SK-N-SH (cell line): ENCODE results near the gene E4F1. TPM values are rescaled to one million over a fixed set of nuclear protein-coding genes. Genes with fewer than 3 reads are reported as not detected.

Experiments used
- CTCF ChIA-PET: fragments of 300-600, 350-600 bp; formaldehyde crosslinking; extraction: SDS; loops from one replicate; lab custom pipeline; 2021; lab: Yijun Ruan, JAX
- POLR2A ChIA-PET: fragments of 350-600 bp; sonication (Branson Sonifier 250); formaldehyde crosslinking; extraction: SDS; loops from one replicate; lab custom pipeline; 2020; ENCODE audit warnings: antibody characterized with exemption, inconsistent platforms; lab: Yijun Ruan, JAX
- DNase-seq: peaks from one replicate; pipeline ENCODE4 v3.0.0; 2012
- H2AFZ ChIP-seq: fragments of 200-600 bp; sonication (generic); 2 replicates; pipeline ENCODE4 v1.8.1; 2016; ENCODE audit warnings: antibody characterized with exemption, mild to moderate bottlenecking, low read depth
- H3F3A ChIP-seq: fragments of 200-600 bp; sonication (generic); replicated peaks from 2 replicates; pipeline ENCODE3; 2016; ENCODE audit warnings: antibody characterized with exemption, mild to moderate bottlenecking; ENCODE audit not compliant: insufficient read depth
- H3K27ac ChIP-seq, 2 experiments: fragments of 200-500 bp in 1 of 2; fragments of 200-600 bp in 1 of 2; sonication (Bioruptor generic) in 1 of 2; sonication (generic), shearing (Covaris generic) in 1 of 2; 2 replicates each; pipeline versions ENCODE4 v1.5.1 to v1.6.1; 2014 to 2016; ENCODE audit warnings: low read depth in 2 of 2, inconsistent platforms in 1 of 2, low read length in 1 of 2, mild to moderate bottlenecking in 1 of 2, mixed read lengths in 1 of 2
- H3K27me3 ChIP-seq: fragments of 200-600 bp; sonication (generic), shearing (Covaris generic); 2 replicates; pipeline ENCODE4 v1.6.1; 2016; ENCODE audit warnings: mixed run types; ENCODE audit not compliant: insufficient read depth
- H3K36me3 ChIP-seq, 2 experiments: fragments of 200-500 bp in 1 of 2; fragments of 200-600 bp in 1 of 2; sonication (Bioruptor generic) in 1 of 2; sonication (generic) in 1 of 2; replicated peaks in 1 of 2; 2 replicates each; pipeline versions ENCODE3 to v1.5.1; 2014 to 2016; ENCODE audit warnings: low read length in 1 of 2, mild to moderate bottlenecking in 1 of 2; ENCODE audit not compliant: insufficient read depth in 2 of 2, control insufficient read depth in 1 of 2
- H3K4me1 ChIP-seq, 2 experiments: fragments of 200-500 bp in 1 of 2; fragments of 200-600 bp in 1 of 2; sonication (Bioruptor generic) in 1 of 2; sonication (generic), shearing (Covaris generic) in 1 of 2; 2 replicates each; pipeline versions ENCODE4 v1.5.1 to v1.6.1; 2014 to 2016; ENCODE audit warnings: low read depth in 1 of 2, low read length in 1 of 2, mixed run types in 1 of 2; ENCODE audit not compliant: insufficient read depth in 2 of 2, control insufficient read depth in 1 of 2
- H3K4me2 ChIP-seq: fragments of 200-600 bp; sonication (generic), shearing (Covaris generic); 2 replicates; pipeline ENCODE4 v1.6.1; 2017; ENCODE audit warnings: mixed run types
- H3K4me3 ChIP-seq, 2 experiments: fragments of 200-500 bp in 1 of 2; fragments of 200-600 bp in 1 of 2; sonication (Bioruptor generic) in 1 of 2; sonication (generic), shearing (Covaris generic) in 1 of 2; 2 replicates each; pipeline versions ENCODE4 v1.5.1 to v1.8.1; 2014 to 2016; ENCODE audit warnings: low read depth in 2 of 2, inconsistent platforms in 1 of 2, low read length in 1 of 2, mild to moderate bottlenecking in 1 of 2, mixed read lengths in 1 of 2, moderate library complexity in 1 of 2
- H3K79me2 ChIP-seq: fragments of 200-600 bp; sonication (generic); 2 replicates; pipeline ENCODE4 v1.8.1; 2017; ENCODE audit warnings: mild to moderate bottlenecking; ENCODE audit not compliant: insufficient read depth
- H3K9ac ChIP-seq: fragments of 200-600 bp; sonication (generic); 2 replicates; pipeline ENCODE4 v1.6.1; 2017; ENCODE audit warnings: mixed run types
- H3K9me2 ChIP-seq: fragments of 200-600 bp; sonication (generic); 2 replicates; pipeline ENCODE4 v1.6.1; 2017; ENCODE audit warnings: mixed run types
- H3K9me3 ChIP-seq: fragments of 200-600 bp; sonication (generic); 2 replicates; pipeline ENCODE4 v1.6.1; 2017; ENCODE audit warnings: mixed run types, mild to moderate bottlenecking, moderate library complexity
- H4K20me1 ChIP-seq: fragments of 200-600 bp; sonication (generic); 2 replicates; pipeline ENCODE4 v1.6.1; 2017; ENCODE audit warnings: mild to moderate bottlenecking, mixed run types; ENCODE audit not compliant: insufficient read depth
- CHD2 ChIP-seq: fragments of 150-350 bp; IDR thresholded peaks from 2 replicates; pipeline ENCODE4 v1.6.1; 2018; ENCODE audit warnings: low read length; ENCODE audit not compliant: partially characterized antibody
- ELF1 ChIP-seq: IDR thresholded peaks from 2 replicates; pipeline ENCODE4 v1.4.0; 2012
- FOXJ3 ChIP-seq: sonication (generic); formaldehyde crosslinking; IDR thresholded peaks from 2 replicates; pipeline ENCODE4 v1.5.1; 2020; ENCODE audit warnings: mild to moderate bottlenecking, missing genetic modification reagents
- GABPA ChIP-seq: IDR thresholded peaks from 2 replicates; pipeline ENCODE4 v1.4.0; 2012; ENCODE audit warnings: low read depth, mild to moderate bottlenecking
- GATA2 ChIP-seq: sonication (generic); formaldehyde crosslinking; IDR thresholded peaks from 2 replicates; pipeline ENCODE4 v1.5.0; 2020; ENCODE audit warnings: mild to moderate bottlenecking, missing genetic modification reagents
- MXI1 ChIP-seq: IDR thresholded peaks from 2 replicates; pipeline ENCODE4 v1.6.1; 2012; ENCODE audit warnings: mild to moderate bottlenecking, low read depth, low read length, improper control_type of control experiment
- RAD21 ChIP-seq: IDR thresholded peaks from 2 replicates; pipeline ENCODE4 v1.6.1; 2012; ENCODE audit warnings: mild to moderate bottlenecking, low read length
- RCOR1 ChIP-seq: fragments of 150-350 bp; IDR thresholded peaks from 2 replicates; pipeline ENCODE4 v1.6.1; 2017; ENCODE audit warnings: antibody characterized with exemption, low read length
- SIN3A ChIP-seq: IDR thresholded peaks from 2 replicates; pipeline ENCODE4 v1.6.1; 2012; ENCODE audit warnings: low read depth, mild to moderate bottlenecking, low read length, moderate library complexity, borderline replicate concordance
- WGBS: methylation state at CpG from one replicate; pipeline ENCODE4 v1.1.6; 2017; ENCODE audit warnings: low lambda C conversion rate; 5-methylcytosine and 5-hydroxymethylcytosine counted together
- polyA plus RNA-seq, 3 experiments: library from polyadenylated mRNA; depleted of rRNA; stranded (reverse); fragments of >200 nt; gene quantifications; 2 replicates each; pipeline ENCODE4 v1.2.3, GENCODE V29; 2012
- TF ChIP-seq, protein P1 (sequence below): fragments of 150-350 bp; IDR thresholded peaks from 2 replicates; pipeline ENCODE4 v1.6.1; 2016; ENCODE audit warnings: mild to moderate bottlenecking, low read depth, low read length
- TF ChIP-seq, protein P2 (sequence below): IDR thresholded peaks from 2 replicates; pipeline ENCODE4 v1.6.1; 2012; ENCODE audit warnings: mild to moderate bottlenecking, low read depth, low read length, moderate library complexity
- TF ChIP-seq, protein P3 (sequence below): IDR thresholded peaks from 2 replicates; pipeline ENCODE4 v1.4.0; 2012; ENCODE audit warnings: low read depth, borderline replicate concordance
- TF ChIP-seq, protein P4 (sequence below): IDR thresholded peaks from 2 replicates; pipeline ENCODE4 v1.4.0; 2012; ENCODE audit warnings: low read depth, borderline replicate concordance

Gene E4F1
- polyA plus RNA-seq, 1 of the 3 experiments (the other 2 are of a cell fraction): 33.0 TPM

DNA sequence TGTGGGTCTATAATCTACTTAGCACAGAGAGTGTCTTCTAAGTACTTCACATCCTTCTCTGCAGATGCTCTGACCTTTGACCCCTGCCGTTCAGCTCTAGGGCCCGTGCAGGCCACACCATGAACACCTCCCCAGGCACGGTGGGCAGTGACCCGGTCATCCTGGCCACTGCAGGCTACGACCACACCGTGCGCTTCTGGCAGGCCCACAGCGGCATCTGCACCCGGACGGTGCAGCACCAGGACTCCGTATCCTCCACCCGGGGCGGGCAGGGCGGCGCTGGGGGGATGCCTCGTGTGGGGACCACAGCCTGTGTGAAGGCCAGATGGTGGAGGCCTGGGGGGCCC is 17.5 kb upstream of the E4F1 start:
- ChIA-PET CTCF (interaction anchor here (0.9 to 4.9 kb wide), 4 partner anchors 11 to 1570 kb away, joined by 3 to 19 read pairs (median 4); partner anchors contain the start of genes ECI1 and METTL26), POLR2A (interaction anchor here (1.5 to 1.7 kb wide), 2 partner anchors 9 to 58 kb away, joined by 3 to 5 read pairs; partner anchors contain the start of gene RAB26)
- H3K9me2 ChIP-seq: no peaks in the 10 kb centered on the region
- peaks cover 16% of the 10 kb centered on the region; the same call in 1 of the 2 replicates for H3K79me2 ChIP-seq
- TF ChIP-seq RAD21: no peak
- TF ChIP-seq, protein P1, sequence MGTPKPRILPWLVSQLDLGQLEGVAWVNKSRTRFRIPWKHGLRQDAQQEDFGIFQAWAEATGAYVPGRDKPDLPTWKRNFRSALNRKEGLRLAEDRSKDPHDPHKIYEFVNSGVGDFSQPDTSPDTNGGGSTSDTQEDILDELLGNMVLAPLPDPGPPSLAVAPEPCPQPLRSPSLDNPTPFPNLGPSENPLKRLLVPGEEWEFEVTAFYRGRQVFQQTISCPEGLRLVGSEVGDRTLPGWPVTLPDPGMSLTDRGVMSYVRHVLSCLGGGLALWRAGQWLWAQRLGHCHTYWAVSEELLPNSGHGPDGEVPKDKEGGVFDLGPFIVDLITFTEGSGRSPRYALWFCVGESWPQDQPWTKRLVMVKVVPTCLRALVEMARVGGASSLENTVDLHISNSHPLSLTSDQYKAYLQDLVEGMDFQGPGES: no peak
- TF ChIP-seq SIN3A: no peak
- TF ChIP-seq, protein P2, sequence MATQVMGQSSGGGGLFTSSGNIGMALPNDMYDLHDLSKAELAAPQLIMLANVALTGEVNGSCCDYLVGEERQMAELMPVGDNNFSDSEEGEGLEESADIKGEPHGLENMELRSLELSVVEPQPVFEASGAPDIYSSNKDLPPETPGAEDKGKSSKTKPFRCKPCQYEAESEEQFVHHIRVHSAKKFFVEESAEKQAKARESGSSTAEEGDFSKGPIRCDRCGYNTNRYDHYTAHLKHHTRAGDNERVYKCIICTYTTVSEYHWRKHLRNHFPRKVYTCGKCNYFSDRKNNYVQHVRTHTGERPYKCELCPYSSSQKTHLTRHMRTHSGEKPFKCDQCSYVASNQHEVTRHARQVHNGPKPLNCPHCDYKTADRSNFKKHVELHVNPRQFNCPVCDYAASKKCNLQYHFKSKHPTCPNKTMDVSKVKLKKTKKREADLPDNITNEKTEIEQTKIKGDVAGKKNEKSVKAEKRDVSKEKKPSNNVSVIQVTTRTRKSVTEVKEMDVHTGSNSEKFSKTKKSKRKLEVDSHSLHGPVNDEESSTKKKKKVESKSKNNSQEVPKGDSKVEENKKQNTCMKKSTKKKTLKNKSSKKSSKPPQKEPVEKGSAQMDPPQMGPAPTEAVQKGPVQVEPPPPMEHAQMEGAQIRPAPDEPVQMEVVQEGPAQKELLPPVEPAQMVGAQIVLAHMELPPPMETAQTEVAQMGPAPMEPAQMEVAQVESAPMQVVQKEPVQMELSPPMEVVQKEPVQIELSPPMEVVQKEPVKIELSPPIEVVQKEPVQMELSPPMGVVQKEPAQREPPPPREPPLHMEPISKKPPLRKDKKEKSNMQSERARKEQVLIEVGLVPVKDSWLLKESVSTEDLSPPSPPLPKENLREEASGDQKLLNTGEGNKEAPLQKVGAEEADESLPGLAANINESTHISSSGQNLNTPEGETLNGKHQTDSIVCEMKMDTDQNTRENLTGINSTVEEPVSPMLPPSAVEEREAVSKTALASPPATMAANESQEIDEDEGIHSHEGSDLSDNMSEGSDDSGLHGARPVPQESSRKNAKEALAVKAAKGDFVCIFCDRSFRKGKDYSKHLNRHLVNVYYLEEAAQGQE: no peak
- TF ChIP-seq MXI1: no peak
- peak overlapping the region; percentile 98; the same call in 1 of the 2 replicates for H2AFZ ChIP-seq
- H3K9me3 ChIP-seq: no peaks in the 10 kb centered on the region
- H3K27ac ChIP-seq: peak overlapping the region; percentile 84 to 97
- H3F3A ChIP-seq: peaks cover 6% of the 10 kb centered on the region
- H3K4me2 ChIP-seq: peak overlapping the region; percentile 85
- H3K36me3 ChIP-seq: peaks cover 0 to 28% of the 10 kb centered on the region in 2 experiments
- H3K4me1 ChIP-seq: peaks cover 0 to 23% of the 10 kb centered on the region in 2 experiments; a peak in 2 of 4 replicates
- no peaks in the 10 kb centered on the region for H3K27me3 ChIP-seq
- peak overlapping the region; percentile 94 for H3K9ac ChIP-seq
- H4K20me1 ChIP-seq: no peaks in the 10 kb centered on the region
- 0% methylated on average over 7 of the region's 16 CpGs for WGBS
- DNase-seq: peak; percentile 75
- peak overlapping the region; percentile 75 to 76 for H3K4me3 ChIP-seq

DNA sequence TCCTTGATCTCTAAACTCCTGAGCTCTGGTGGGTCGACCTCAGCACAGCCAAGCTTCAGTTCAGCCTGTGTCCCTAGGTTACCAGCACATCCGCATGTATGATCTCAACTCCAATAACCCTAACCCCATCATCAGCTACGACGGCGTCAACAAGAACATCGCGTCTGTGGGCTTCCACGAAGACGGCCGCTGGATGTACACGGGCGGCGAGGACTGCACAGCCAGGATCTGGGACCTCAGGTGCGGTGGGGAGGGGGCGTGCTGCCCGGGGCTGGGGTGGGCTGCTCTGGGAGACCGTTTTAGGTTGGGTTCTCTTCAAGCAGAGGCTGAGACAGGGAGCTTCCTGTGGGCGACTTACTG is 17.0 kb upstream of the E4F1 start:
- no peak for DNase-seq
- Histone ChIP-seq H2AFZ (no peak overlapping the region), H3K27me3 (no peaks in the 10 kb centered on the region), H3K4me1 (peaks cover 0 to 23% of the 10 kb centered on the region in 2 experiments; a peak in 2 of 4 replicates), H3K9me2 (no peaks in the 10 kb centered on the region), H3K9ac (peak overlapping the region; percentile 94), H3K9me3 (no peaks in the 10 kb centered on the region), H3K36me3 (peaks cover 0 to 28% of the 10 kb centered on the region in 2 experiments), H3K4me3 (peak overlapping the region; percentile 75 to 76), H3K79me2 (peaks cover 16% of the 10 kb centered on the region; the same call in 1 of the 2 replicates), H3F3A (peaks cover 6% of the 10 kb centered on the region), H3K4me2 (peak overlapping the region; percentile 85), H3K27ac (peak overlapping the region in 1 of 2 experiments; percentile 97; a peak in 1 of 4 replicates), H4K20me1 (no peaks in the 10 kb centered on the region)
- CTCF ChIA-PET: interaction anchor here (1.1 to 4.9 kb wide), 3 partner anchors 12 to 53 kb away, joined by 3 to 19 read pairs (median 6); partner anchors contain the start of gene ECI1
- POLR2A ChIA-PET: interaction anchor here (0.6 to 1.7 kb wide), 3 partner anchors 9 to 58 kb away, joined by 3 to 5 read pairs (median 3); partner anchors contain the start of genes RAB26 and TRAF7
- TF ChIP-seq, protein P3, sequence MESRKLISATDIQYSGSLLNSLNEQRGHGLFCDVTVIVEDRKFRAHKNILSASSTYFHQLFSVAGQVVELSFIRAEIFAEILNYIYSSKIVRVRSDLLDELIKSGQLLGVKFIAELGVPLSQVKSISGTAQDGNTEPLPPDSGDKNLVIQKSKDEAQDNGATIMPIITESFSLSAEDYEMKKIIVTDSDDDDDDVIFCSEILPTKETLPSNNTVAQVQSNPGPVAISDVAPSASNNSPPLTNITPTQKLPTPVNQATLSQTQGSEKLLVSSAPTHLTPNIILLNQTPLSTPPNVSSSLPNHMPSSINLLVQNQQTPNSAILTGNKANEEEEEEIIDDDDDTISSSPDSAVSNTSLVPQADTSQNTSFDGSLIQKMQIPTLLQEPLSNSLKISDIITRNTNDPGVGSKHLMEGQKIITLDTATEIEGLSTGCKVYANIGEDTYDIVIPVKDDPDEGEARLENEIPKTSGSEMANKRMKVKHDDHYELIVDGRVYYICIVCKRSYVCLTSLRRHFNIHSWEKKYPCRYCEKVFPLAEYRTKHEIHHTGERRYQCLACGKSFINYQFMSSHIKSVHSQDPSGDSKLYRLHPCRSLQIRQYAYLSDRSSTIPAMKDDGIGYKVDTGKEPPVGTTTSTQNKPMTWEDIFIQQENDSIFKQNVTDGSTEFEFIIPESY: no peak
- TF ChIP-seq GABPA (no peak), RCOR1 (no peak), ELF1 (no peak), CHD2 (no peak), GATA2 (no peak), FOXJ3 (no peak), RAD21 (no peak)
- TF ChIP-seq, protein P4, sequence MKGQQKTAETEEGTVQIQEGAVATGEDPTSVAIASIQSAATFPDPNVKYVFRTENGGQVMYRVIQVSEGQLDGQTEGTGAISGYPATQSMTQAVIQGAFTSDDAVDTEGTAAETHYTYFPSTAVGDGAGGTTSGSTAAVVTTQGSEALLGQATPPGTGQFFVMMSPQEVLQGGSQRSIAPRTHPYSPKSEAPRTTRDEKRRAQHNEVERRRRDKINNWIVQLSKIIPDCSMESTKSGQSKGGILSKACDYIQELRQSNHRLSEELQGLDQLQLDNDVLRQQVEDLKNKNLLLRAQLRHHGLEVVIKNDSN: no peak
- TF ChIP-seq, protein P2: no peak
- 64% methylated on average over 4 of the region's 18 CpGs for WGBS
